Stimulated activated CD4-positive, alpha-beta T cell treated with anti-CD3 and anti-CD28 coated beads, Interleukin-4, amount 100 ng/mL, for 24 hours (primary cell): ENCODE data around the gene ACTL10.
"Not testable (repeated sequence)": the region's sequence is repeated elsewhere in the genome, so short reads cannot be mapped to it uniquely, and the experiment has no call there.

Experiments used
- DNase-seq: peaks from one replicate; pipeline ENCODE4 v3.0.0-alpha.2; 2020

The ACTL10 gene

GRCh38 chr20:33679758-33680485 lies 13.2 kb downstream of the ACTL10 start:
- DNase-seq = peak; percentile 19

- DNase-seq = no peak
Observed at GRCh38 chr20:33680686-33681085, 13.9 kb downstream of the ACTL10 start.

- no peak for DNase-seq
Observed at GRCh38 chr20:33681288-33681687, 14.5 kb downstream of the ACTL10 start.

- DNase-seq = no peak
Observed at GRCh38 chr20:33681728-33682353, 15.1 kb downstream of the ACTL10 start.

- no peak for DNase-seq
Observed at GRCh38 chr20:33684533-33685327, 18.0 kb downstream of the ACTL10 start.

- DNase-seq = peak; percentile 58
Observed at GRCh38 chr20:33685328-33686099, 18.8 kb downstream of the ACTL10 start.

- DNase-seq = peak; percentile 95
Observed at GRCh38 chr20:33686100-33686983, 19.6 kb downstream of the ACTL10 start, which contains the start of gene E2F1. E2F1 (minus strand) TSS chr20:33686385; CDS start chr20:33686264, 121 bp downstream.

GRCh38 chr20:33686984-33687366 lies 20.2 kb downstream of the ACTL10 start:
- DNase-seq = no peak

- no peak for DNase-seq
Observed at GRCh38 chr20:33687370-33687915, 20.7 kb downstream of the ACTL10 start.

GRCh38 chr20:33687993-33688937 lies 21.5 kb downstream of the ACTL10 start:
- no peak for DNase-seq

GRCh38 chr20:33688938-33689424 lies 22.2 kb downstream of the ACTL10 start:
- no peak for DNase-seq

- DNase-seq = no peak
Observed at GRCh38 chr20:33689493-33689892, 22.8 kb downstream of the ACTL10 start.

GRCh38 chr20:33689973-33690372 lies 23.2 kb downstream of the ACTL10 start:
- peak; percentile 54 for DNase-seq

- no peak for DNase-seq
Observed at GRCh38 chr20:33693289-33693688, 26.5 kb downstream of the ACTL10 start.

GRCh38 chr20:33693741-33694638 lies 27.2 kb downstream of the ACTL10 start:
- no peak for DNase-seq

- no peak for DNase-seq
Observed at GRCh38 chr20:33694639-33695012, 27.9 kb downstream of the ACTL10 start.

GRCh38 chr20:33696448-33696847 lies 29.7 kb downstream of the ACTL10 start:
- no peak for DNase-seq

GRCh38 chr20:33697129-33697528 lies 30.4 kb downstream of the ACTL10 start:
- no peak for DNase-seq

- DNase-seq = not testable (repeated sequence)
Observed at GRCh38 chr20:33698966-33699365, 32.2 kb downstream of the ACTL10 start.
